Small intestine (tissue), 16 donors: ENCODE measurements around the gene RPP14. TPM values are rescaled to one million over a fixed set of nuclear protein-coding genes. Genes with fewer than 3 reads are reported as not detected.

Source experiments
- DNase-seq, 2 donors: peaks; one replicate each; pipeline versions ENCODE4 v3.0.0 to v3.0.0-alpha.2; 2013
- FAIRE-seq: peaks from 2 replicates; lab custom pipeline; 2012; peaks lifted over from hg19 to GRCh38; lab: Jason Lieb, UNC
- H3K27ac ChIP-seq, 3 donors: one replicate each; pipeline ENCODE4 v1.5.1; 2013; ENCODE audit warnings: low read length in 2 of 3, mild to moderate bottlenecking in 2 of 3, control low read depth in 1 of 3, inconsistent platforms in 1 of 3, low read depth in 1 of 3, moderate library complexity in 1 of 3
- H3K27me3 ChIP-seq, 3 donors: one replicate each; pipeline ENCODE4 v1.6.1; 2013; ENCODE audit warnings: low read length in 3 of 3, inconsistent platforms in 1 of 3; ENCODE audit not compliant: control insufficient read depth in 3 of 3, insufficient read depth in 3 of 3
- H3K36me3 ChIP-seq, 3 donors: one replicate each; pipeline ENCODE4 v1.6.1; 2013; ENCODE audit warnings: low read length in 3 of 3, inconsistent platforms in 1 of 3, low read depth in 1 of 3, mild to moderate bottlenecking in 1 of 3, moderate library complexity in 1 of 3; ENCODE audit not compliant: control insufficient read depth in 3 of 3, insufficient read depth in 2 of 3
- H3K4me1 ChIP-seq, 3 donors: one replicate each; pipeline ENCODE4 v1.6.1; 2013; ENCODE audit warnings: low read length in 2 of 3, inconsistent platforms in 1 of 3, low read depth in 1 of 3, mild to moderate bottlenecking in 1 of 3, moderate library complexity in 1 of 3; ENCODE audit not compliant: control insufficient read depth in 3 of 3, insufficient read depth in 2 of 3
- H3K4me3 ChIP-seq, 3 donors: one replicate each; pipeline ENCODE4 v1.5.1; 2013; ENCODE audit warnings: low read length in 3 of 3, control low read depth in 1 of 3, inconsistent platforms in 1 of 3, low read depth in 1 of 3, mild to moderate bottlenecking in 1 of 3, moderate library complexity in 1 of 3
- H3K9me3 ChIP-seq, 2 donors: one replicate each; pipeline ENCODE4 v1.6.1; 2013; ENCODE audit warnings: low read depth in 1 of 2, low read length in 1 of 2; ENCODE audit not compliant: control insufficient read depth in 2 of 2, insufficient read depth in 1 of 2
- WGBS, 3 donors: extraction: QIAGEN DNeasy Blood & Tissue Kit; methylation state at CpG; one replicate each; pipeline ENCODE4 v1.1.7; 2013; 5-methylcytosine and 5-hydroxymethylcytosine counted together
- long read RNA-seq, 10 donors: transcript quantifications; one replicate each; lab custom pipeline, GENCODE V29; 2026
- polyA plus RNA-seq, 4 donors: library from polyadenylated mRNA; stranded (reverse) in 3 of 4; unstranded in 1 of 4; fragments of 200-250 nt in 3 of 4; fragments of 120-200 nt in 1 of 4; gene quantifications; one replicate each; pipeline versions ENCODE4 v1.2.1 to v1.2.3, GENCODE V29; 2013
- donor health status: healthy with polysubstance abuse.
- donor health status: control.
- donor health status: control.
- donor health status: Bipolar disorder and iron deficiency.
- donor health status: healthy.

RPP14 gene
- 10 to 100 TPM; 11.7 to 21.6 (median 19.3) TPM for polyA plus RNA-seq
- long read RNA-seq, donor 1, result 0 reads
- long read RNA-seq, donor 2, full-length matches to known transcripts, result 1 of 1 reads
- long read RNA-seq, donor 2, partial matches to known transcripts, result 0 of 1 reads
- long read RNA-seq, donor 2, other reads (novel, unspliced or antisense), result 0 of 1 reads
- long read RNA-seq, donor 3, full-length matches to known transcripts, result 6 of 6 reads
- long read RNA-seq, donor 3, partial matches to known transcripts, result 0 of 6 reads
- long read RNA-seq, donor 3, other reads (novel, unspliced or antisense), result 0 of 6 reads
- long read RNA-seq, donor 4, result 0 reads
- long read RNA-seq, donor 5, result 0 reads
- long read RNA-seq, donor 6, full-length matches to known transcripts, result 4 of 4 reads
- long read RNA-seq, donor 6, partial matches to known transcripts, result 0 of 4 reads
- long read RNA-seq, donor 6, other reads (novel, unspliced or antisense), result 0 of 4 reads
- long read RNA-seq, donor 7, result 0 reads
- long read RNA-seq, donor 8, full-length matches to known transcripts, result 2 of 2 reads
- long read RNA-seq, donor 8, partial matches to known transcripts, result 0 of 2 reads
- long read RNA-seq, donor 8, other reads (novel, unspliced or antisense), result 0 of 2 reads
- long read RNA-seq, donor 9, partial matches to known transcripts, result 0 of 1 reads
- long read RNA-seq, donor 9, other reads (novel, unspliced or antisense), result 0 of 1 reads
- long read RNA-seq, donor 10, full-length matches to known transcripts, result 7 of 7 reads
- long read RNA-seq, donor 10, partial matches to known transcripts, result 0 of 7 reads
- long read RNA-seq, donor 10, other reads (novel, unspliced or antisense), result 0 of 7 reads

GRCh38 chr3:58305882-58306711 lies at the start of gene RPP14, which contains the start of gene HTD2:
RPP14 (plus strand) TSS chr3:58306245; CDS start chr3:58310330, 4,085 bp downstream.
HTD2 (plus strand) TSS chr3:58306520; CDS start chr3:58317614, 11,094 bp downstream.
- peak; percentile 36 for FAIRE-seq
- WGBS, 3 donors, result 4% methylated on average over 70 to 71 of the region's 71 CpGs
- H3K9me3 ChIP-seq, result peaks cover 0 to 2% of the 10 kb centered on the region in 2 donors
- DNase-seq, result peak; percentile 98 to 100
- H3K27me3 ChIP-seq, result peaks cover 0 to 9% (median 0%) of the 10 kb centered on the region in 3 donors
- H3K4me3 ChIP-seq, result peak within 1 kb of the TSS; percentile 71 to 90 (median 75)
- peaks cover 0 to 13% (median under 1%) of the 10 kb centered on the region in 3 donors for H3K36me3 ChIP-seq
- H3K27ac ChIP-seq, result peak within 1 kb of the TSS; percentile 90 to 99 (median 95)
- H3K4me1 ChIP-seq, result peaks cover 2 to 13% (median 5%) of the 10 kb centered on the region in 3 donors

- 93 to 97% (median 94%) methylated on average over 4 of the region's 4 CpGs for whole genome bisulfite sequencing, 3 donors
These were observed 49.5 kb upstream of the RPP14 start for GRCh38 chr3:58256511-58256910.

GRCh38 chr3:58258392-58259055 lies 47.5 kb upstream of the RPP14 start:
- peaks cover 4 to 25% (median 7%) of the 10 kb centered on the region in 3 donors for H3K36me3 ChIP-seq
- DNase-seq, result no peak
- H3K4me1 ChIP-seq, result no peaks in the 10 kb centered on the region
- no peak overlapping the region for H3K27ac ChIP-seq
- no peaks in the 10 kb centered on the region for H3K27me3 ChIP-seq
- no peak for FAIRE-seq
- no peaks in the 10 kb centered on the region for H3K9me3 ChIP-seq
- 92 to 94% (median 93%) methylated on average over 10 of the region's 10 CpGs for whole genome bisulfite sequencing, 3 donors
- H3K4me3 ChIP-seq, result no peak overlapping the region

More at GRCh38 chr3:58256511-58256910, 49.5 kb upstream of the RPP14 start:
- H3K27ac ChIP-seq, result no peak overlapping the region
- H3K9me3 ChIP-seq, result no peaks in the 10 kb centered on the region
- no peaks in the 10 kb centered on the region for H3K4me1 ChIP-seq
- no peak overlapping the region for H3K4me3 ChIP-seq
- peaks cover 4 to 27% (median 7%) of the 10 kb centered on the region in 3 donors for H3K36me3 ChIP-seq
- no peaks in the 10 kb centered on the region for H3K27me3 ChIP-seq
- FAIRE-seq (no peak), DNase-seq (no peak)

GRCh38 chr3:58260261-58260731 lies 45.7 kb upstream of the RPP14 start:
- FAIRE-seq, result no peak
- H3K4me1 ChIP-seq, result no peaks in the 10 kb centered on the region
- no peaks in the 10 kb centered on the region for H3K9me3 ChIP-seq
- 82 to 84% (median 83%) methylated on average over 6 of the region's 6 CpGs for WGBS, 3 donors
- peaks cover 4 to 25% (median 7%) of the 10 kb centered on the region in 3 donors for H3K36me3 ChIP-seq
- no peaks in the 10 kb centered on the region for H3K27me3 ChIP-seq
- H3K4me3 ChIP-seq, result no peak overlapping the region
- DNase-seq, result no peak
- H3K27ac ChIP-seq, result no peak overlapping the region

- H3K27ac ChIP-seq, result no peak overlapping the region
- no peaks in the 10 kb centered on the region for H3K9me3 ChIP-seq
- no peak for FAIRE-seq
- no peaks in the 10 kb centered on the region for H3K27me3 ChIP-seq
- H3K4me3 ChIP-seq, result no peak overlapping the region
- H3K4me1 ChIP-seq, result no peaks in the 10 kb centered on the region
- no peak for DNase-seq
- peaks cover 4 to 25% (median 7%) of the 10 kb centered on the region in 3 donors for H3K36me3 ChIP-seq
- WGBS, 3 donors, result 83 to 90% (median 86%) methylated on average over 6 of the region's 6 CpGs
These were observed 45.3 kb upstream of the RPP14 start for GRCh38 chr3:58260733-58261132.

- FAIRE-seq, result no peak
- no peak overlapping the region for H3K27ac ChIP-seq
- H3K4me1 ChIP-seq, result no peaks in the 10 kb centered on the region
- DNase-seq, result no peak
- H3K9me3 ChIP-seq, result no peaks in the 10 kb centered on the region
- WGBS, 3 donors, result 78 to 92% (median 87%) methylated on average over 3 of the region's 3 CpGs
- no peak overlapping the region for H3K4me3 ChIP-seq
- H3K36me3 ChIP-seq, result peaks cover 4 to 25% (median 8%) of the 10 kb centered on the region in 3 donors
- H3K27me3 ChIP-seq, result no peaks in the 10 kb centered on the region
These were observed 43.9 kb upstream of the RPP14 start for GRCh38 chr3:58261954-58262666.

GRCh38 chr3:58266577-58266976 lies 39.5 kb upstream of the RPP14 start:
- no peak for FAIRE-seq
- Histone ChIP-seq H3K9me3 (no peaks in the 10 kb centered on the region), H3K36me3 (peaks cover 0 to 21% (median 17%) of the 10 kb centered on the region in 3 donors), H3K4me1 (no peaks in the 10 kb centered on the region), H3K4me3 (no peak overlapping the region), H3K27ac (no peak overlapping the region), H3K27me3 (no peaks in the 10 kb centered on the region)
- DNase-seq, result peak in 1 of 2 donors; percentile 45
- 50 to 65% (median 61%) methylated on average over 1 of the region's 1 CpG for WGBS, 3 donors
